ENCODE data around the gene AMELX. TPM values are rescaled to one million over a fixed set of nuclear protein-coding genes. Genes with fewer than 3 reads are reported as not detected.

Gene AMELX
- polyA plus RNA-seq, 1 donor (not counting 4 experiments of a cell fraction or from before 2014, with no cell fraction given): not detected

- DNase-seq (ENCODE audit: low read depth, low spot score) (no peak), FAIRE-seq (no peak)
- H3K79me2 ChIP-seq (ENCODE audit: control insufficient read depth, insufficient read depth, low read length): no peaks in the 10 kb centered on the region
- H3K4me3 ChIP-seq (ENCODE audit: control insufficient read depth in 2 of 3, extremely low read depth in 1 of 3, insufficient read depth in 2 of 3, low read depth in 1 of 3, low read length in 3 of 3): no peak overlapping the region
- TF ChIP-seq CTCF (optimal IDR thresholded peaks at IDR 0.05 in 1 of 3, IDR thresholded peaks at IDR 0.05 in 1 of 3, conservative IDR thresholded peaks at IDR 0.05 in 1 of 3; ENCODE audit: extremely low read depth in 1 of 3, insufficient read depth in 2 of 3, low read length in 3 of 3): no peak
- no peak for TF ChIP-seq EZH2 (IDR thresholded peaks at IDR 0.05; ENCODE audit: low read length)
- H3K9ac ChIP-seq (ENCODE audit: control insufficient read depth, extremely low read depth, insufficient read depth, low read length): no peak overlapping the region
- H3K9me3 ChIP-seq (ENCODE audit: control insufficient read depth, low read depth, low read length): no peaks in the 10 kb centered on the region
- H3K9me1 ChIP-seq (ENCODE audit: control insufficient read depth, extremely low read depth, insufficient read depth, low read length): no peaks in the 10 kb centered on the region
- H2AFZ ChIP-seq (ENCODE audit: control insufficient read depth, low read length): no peak overlapping the region
- no peaks in the 10 kb centered on the region for H3K36me3 ChIP-seq (ENCODE audit: control insufficient read depth in 2 of 2, extremely low read depth in 1 of 2, insufficient read depth in 2 of 2, low read length in 2 of 2)
- dilution Hi-C loops (cut with MboI; ENCODE audit: extremely low pct_ligation_motif_present, low sequenced_read_pairs): no loop called here
- H3K4me2 ChIP-seq (ENCODE audit: control insufficient read depth, extremely low read depth, insufficient read depth, low read depth, low read length): no peak overlapping the region
- H3K27ac ChIP-seq (ENCODE audit: control insufficient read depth, insufficient read depth, low read length): no peak overlapping the region
- H3K4me1 ChIP-seq (ENCODE audit: control insufficient read depth, extremely low read depth, insufficient read depth, low read length): no peaks in the 10 kb centered on the region
- no peaks in the 10 kb centered on the region for H4K20me1 ChIP-seq (ENCODE audit: control insufficient read depth, extremely low read depth, insufficient read depth, low read length)
- H3K27me3 ChIP-seq (ENCODE audit: control insufficient read depth, extremely low read depth, insufficient read depth, low read length): peaks cover 3% of the 10 kb centered on the region
Measured at GRCh38 chrX:11269996-11270395, 23.2 kb upstream of the AMELX start.

- FAIRE-seq (no peak), DNase-seq (ENCODE audit: low read depth, low spot score) (no peak)
- no peaks in the 10 kb centered on the region for H3K79me2 ChIP-seq (ENCODE audit: control insufficient read depth, insufficient read depth, low read length)
- no peaks in the 10 kb centered on the region for H3K9me3 ChIP-seq (ENCODE audit: control insufficient read depth, low read depth, low read length)
- no peak overlapping the region for H3K4me3 ChIP-seq (ENCODE audit: control insufficient read depth in 2 of 3, extremely low read depth in 1 of 3, insufficient read depth in 2 of 3, low read depth in 1 of 3, low read length in 3 of 3)
- dilution Hi-C loops (cut with MboI; ENCODE audit: extremely low pct_ligation_motif_present, low sequenced_read_pairs): no loop called here
- H3K36me3 ChIP-seq (ENCODE audit: control insufficient read depth in 2 of 2, extremely low read depth in 1 of 2, insufficient read depth in 2 of 2, low read length in 2 of 2): no peaks in the 10 kb centered on the region
- H4K20me1 ChIP-seq (ENCODE audit: control insufficient read depth, extremely low read depth, insufficient read depth, low read length): no peaks in the 10 kb centered on the region
- no peaks in the 10 kb centered on the region for H3K9me1 ChIP-seq (ENCODE audit: control insufficient read depth, extremely low read depth, insufficient read depth, low read length)
- H3K4me2 ChIP-seq (ENCODE audit: control insufficient read depth, extremely low read depth, insufficient read depth, low read depth, low read length): no peak overlapping the region
- peaks cover 3% of the 10 kb centered on the region for H3K27me3 ChIP-seq (ENCODE audit: control insufficient read depth, extremely low read depth, insufficient read depth, low read length)
- TF ChIP-seq EZH2 (IDR thresholded peaks at IDR 0.05; ENCODE audit: low read length): no peak
- TF ChIP-seq CTCF (optimal IDR thresholded peaks at IDR 0.05 in 1 of 3, IDR thresholded peaks at IDR 0.05 in 1 of 3, conservative IDR thresholded peaks at IDR 0.05 in 1 of 3; ENCODE audit: extremely low read depth in 1 of 3, insufficient read depth in 2 of 3, low read length in 3 of 3): no peak
- no peak overlapping the region for H3K9ac ChIP-seq (ENCODE audit: control insufficient read depth, extremely low read depth, insufficient read depth, low read length)
- H3K4me1 ChIP-seq (ENCODE audit: control insufficient read depth, extremely low read depth, insufficient read depth, low read length): no peaks in the 10 kb centered on the region
- H3K27ac ChIP-seq (ENCODE audit: control insufficient read depth, insufficient read depth, low read length): no peak overlapping the region
- H2AFZ ChIP-seq (ENCODE audit: control insufficient read depth, low read length): no peak overlapping the region
Measured at GRCh38 chrX:11272290-11272689, 20.9 kb upstream of the AMELX start.
